ENCODE results near the gene VAT1.

- TF ChIP-seq CTCF (IDR thresholded peaks at IDR 0.05): no peak
- TF ChIP-seq POLR2A (IDR thresholded peaks at IDR 0.05): no peak
These were observed 3.1 kb upstream of the VAT1 start for GRCh38 chr17:43025290-43025657.

All from lower leg skin (tissue), 3 donors.